ENCODE measurements around the gene RAD17. TPM values are rescaled to one million over a fixed set of nuclear protein-coding genes. Genes with fewer than 3 reads are reported as not detected.

Gene RAD17
- total RNA-seq, 4 donors from 2014 or later, result 4.9 to 18.3 (median 10.9) TPM

GRCh38 chr5:69359699-69360098 lies 9.9 kb upstream of the RAD17 start:
- intact Hi-C loops (cut with DNase I), result no loop called here
- 77 to 85% methylated on average over 3 of the region's 3 CpGs for WGBS, 2 donors

DNA sequence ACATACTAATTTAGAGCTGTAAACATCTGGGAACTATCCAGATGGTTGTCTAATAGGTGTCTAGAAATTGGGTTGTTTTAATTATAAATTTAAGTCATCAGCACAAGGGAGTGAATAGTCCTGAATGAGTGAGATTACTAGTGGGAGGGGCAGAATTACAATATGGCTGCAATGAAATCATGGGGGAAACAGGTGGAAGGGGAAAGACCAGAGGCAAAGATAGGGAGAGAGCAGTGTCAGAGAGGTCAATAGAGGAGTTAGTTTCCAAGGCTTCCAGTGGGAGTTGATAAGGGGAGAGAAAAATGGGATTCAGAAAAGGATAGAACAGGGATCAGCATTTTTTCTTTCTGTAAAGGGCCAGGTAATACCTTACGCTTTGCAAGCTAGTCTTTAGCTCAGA lies 9.2 kb upstream of the RAD17 start:
- Histone ChIP-seq H3K9me3 (no peaks in the 10 kb centered on the region), H3K27me3 (no peaks in the 10 kb centered on the region), H3K4me3 (no peak overlapping the region), H3K27ac (no peak overlapping the region), H3K4me1 (no peaks in the 10 kb centered on the region), H3K36me3 (peaks cover 0 to 54% (median 8%) of the 10 kb centered on the region in 3 donors)
- DNase-seq, result no peak
- TF ChIP-seq POLR2A (IDR thresholded peaks at IDR 0.05), result no peak
- TF ChIP-seq, protein P1, sequence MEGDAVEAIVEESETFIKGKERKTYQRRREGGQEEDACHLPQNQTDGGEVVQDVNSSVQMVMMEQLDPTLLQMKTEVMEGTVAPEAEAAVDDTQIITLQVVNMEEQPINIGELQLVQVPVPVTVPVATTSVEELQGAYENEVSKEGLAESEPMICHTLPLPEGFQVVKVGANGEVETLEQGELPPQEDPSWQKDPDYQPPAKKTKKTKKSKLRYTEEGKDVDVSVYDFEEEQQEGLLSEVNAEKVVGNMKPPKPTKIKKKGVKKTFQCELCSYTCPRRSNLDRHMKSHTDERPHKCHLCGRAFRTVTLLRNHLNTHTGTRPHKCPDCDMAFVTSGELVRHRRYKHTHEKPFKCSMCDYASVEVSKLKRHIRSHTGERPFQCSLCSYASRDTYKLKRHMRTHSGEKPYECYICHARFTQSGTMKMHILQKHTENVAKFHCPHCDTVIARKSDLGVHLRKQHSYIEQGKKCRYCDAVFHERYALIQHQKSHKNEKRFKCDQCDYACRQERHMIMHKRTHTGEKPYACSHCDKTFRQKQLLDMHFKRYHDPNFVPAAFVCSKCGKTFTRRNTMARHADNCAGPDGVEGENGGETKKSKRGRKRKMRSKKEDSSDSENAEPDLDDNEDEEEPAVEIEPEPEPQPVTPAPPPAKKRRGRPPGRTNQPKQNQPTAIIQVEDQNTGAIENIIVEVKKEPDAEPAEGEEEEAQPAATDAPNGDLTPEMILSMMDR (IDR thresholded peaks at IDR 0.05), result no peak
- intact Hi-C loops (cut with DNase I), result no loop called here
- WGBS, 2 donors, result 93 to 94% methylated on average over 1 of the region's 1 CpG

More at GRCh38 chr5:69359699-69360098, 9.9 kb upstream of the RAD17 start:
- no peaks in the 10 kb centered on the region for H3K9me3 ChIP-seq
- H3K27me3 ChIP-seq, result no peaks in the 10 kb centered on the region
- peaks cover 0 to 54% (median 13%) of the 10 kb centered on the region in 3 donors for H3K36me3 ChIP-seq
- H3K4me3 ChIP-seq, result no peak overlapping the region
- H3K4me1 ChIP-seq, result no peaks in the 10 kb centered on the region
- H3K27ac ChIP-seq, result no peak overlapping the region
- no peak for DNase-seq
- TF ChIP-seq POLR2A (IDR thresholded peaks at IDR 0.05), result no peak
- TF ChIP-seq, protein P1 (IDR thresholded peaks at IDR 0.05), result no peak

DNA sequence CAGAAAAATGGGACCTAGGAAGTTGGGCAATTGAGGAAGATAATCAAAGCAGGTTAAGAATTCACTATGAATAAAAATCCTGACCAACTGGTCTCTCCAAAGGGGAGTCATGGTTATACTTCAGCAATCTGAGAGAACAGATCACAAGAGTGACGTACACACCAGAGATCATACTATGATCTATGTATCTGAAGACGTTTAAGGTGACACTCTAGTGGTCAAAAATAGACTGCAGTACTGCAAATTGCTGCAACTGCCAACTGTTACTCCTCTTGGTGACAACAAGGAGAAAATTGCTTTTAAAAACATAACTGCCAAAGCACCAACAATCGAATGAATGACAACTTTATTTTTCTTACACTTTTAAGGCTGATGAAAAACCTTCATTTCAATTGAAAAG lies 5.2 kb upstream of the RAD17 start:
- Histone ChIP-seq H3K27me3 (no peaks in the 10 kb centered on the region), H3K27ac (no peak overlapping the region), H3K4me3 (no peak overlapping the region), H3K36me3 (peaks cover 0 to 67% (median 8%) of the 10 kb centered on the region in 3 donors), H3K4me1 (peaks cover 10 to 26% (median 11%) of the 10 kb centered on the region in 3 donors), H3K9me3 (no peaks in the 10 kb centered on the region)
- 58 to 68% methylated on average over 3 of the region's 3 CpGs for WGBS, 2 donors
- intact Hi-C loops (cut with DNase I), result no loop called here
- DNase-seq, result no peak
- TF ChIP-seq, protein P1 (IDR thresholded peaks at IDR 0.05), result peak in 4 of 6 experiments; percentile 24 to 52 (median 35)
- no peak for TF ChIP-seq POLR2A (IDR thresholded peaks at IDR 0.05)

GRCh38 chr5:69364850-69365249 lies 4.8 kb upstream of the RAD17 start:
- Histone ChIP-seq H3K27me3 (no peaks in the 10 kb centered on the region), H3K4me1 (peaks cover 10 to 26% (median 11%) of the 10 kb centered on the region in 3 donors), H3K36me3 (peaks cover 0 to 67% (median 8%) of the 10 kb centered on the region in 3 donors), H3K27ac (no peak overlapping the region), H3K4me3 (no peak overlapping the region), H3K9me3 (no peaks in the 10 kb centered on the region)
- DNase-seq, result no peak
- WGBS, 2 donors, result 38 to 39% methylated on average over 3 of the region's 3 CpGs
- intact Hi-C loops (cut with DNase I), result no loop called here
- TF ChIP-seq, protein P1 (IDR thresholded peaks at IDR 0.05), result no peak

DNA sequence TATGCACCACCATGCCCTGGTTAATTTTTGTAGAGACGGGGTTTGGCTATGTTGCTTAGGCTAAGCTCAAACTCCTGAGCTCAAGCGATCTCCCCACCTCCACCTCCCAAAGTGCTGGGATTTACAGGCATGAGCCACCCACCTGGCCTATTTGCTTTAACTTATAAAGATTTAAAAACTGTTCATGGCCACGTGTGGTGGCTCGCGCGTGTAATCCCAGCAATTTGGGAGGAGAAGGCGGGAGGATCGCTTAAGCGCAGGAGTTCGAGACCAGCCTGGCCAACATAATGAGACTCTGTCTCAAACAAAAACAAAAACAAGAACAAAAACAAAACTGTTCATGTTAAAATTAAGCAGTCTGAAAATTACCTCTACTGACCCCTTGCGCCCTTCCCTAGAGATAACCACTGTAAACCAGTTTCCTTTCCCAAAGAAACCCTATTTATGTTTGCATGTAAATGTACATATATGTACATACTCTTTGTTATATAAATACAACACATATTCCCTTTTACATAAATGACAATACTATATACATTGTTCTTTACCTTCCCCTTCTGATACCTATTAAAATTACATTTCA lies 1.8 kb upstream of the RAD17 start:
- Histone ChIP-seq H3K27me3 (no peaks in the 10 kb centered on the region), H3K4me1 (peaks cover 11 to 53% (median 21%) of the 10 kb centered on the region in 3 donors), H3K36me3 (peaks cover 0 to 46% (median 4%) of the 10 kb centered on the region in 3 donors), H3K4me3 (peak overlapping the region in 2 of 4 donors; percentile 72 to 81), H3K27ac (no peak overlapping the region), H3K9me3 (no peaks in the 10 kb centered on the region)
- intact Hi-C loops (cut with DNase I), result no loop called here
- TF ChIP-seq, protein P1 (IDR thresholded peaks at IDR 0.05), result no peak
- no peak for TF ChIP-seq POLR2A (IDR thresholded peaks at IDR 0.05)
- WGBS, 2 donors, result 81 to 83% methylated on average over 11 of the region's 11 CpGs
- no peak for DNase-seq

All from esophagus squamous epithelium (tissue), 5 donors.